LNCaP clone FGC (cell line): ENCODE results near the gene ARID1B.

Experiments
- DNase-seq: peaks from one replicate; pipeline ENCODE4 v3.0.0-alpha.2; 2011; ENCODE audit warnings: low read depth
- H3K4me3 ChIP-seq: 2 replicates; pipeline ENCODE4 v1.5.1; 2011; ENCODE audit warnings: mild to moderate bottlenecking, low read depth, low read length, control low read depth
- CTCF ChIP-seq: IDR thresholded peaks from 2 replicates; pipeline ENCODE4 v1.5.1; 2012; ENCODE audit warnings: mild to moderate bottlenecking; ENCODE audit not compliant: control insufficient read depth, insufficient read depth; ENCODE audit errors: extremely low read depth

The ARID1B gene

GRCh38 chr6:156910011-156910334 lies 132.8 kb downstream of the ARID1B start:
- no peak for TF ChIP-seq CTCF
- H3K4me3 ChIP-seq: no peak overlapping the region
- DNase-seq: no peak

- H3K4me3 ChIP-seq: no peak overlapping the region
- no peak for TF ChIP-seq CTCF
- DNase-seq: no peak
Observed at GRCh38 chr6:156910938-156911337, 133.8 kb downstream of the ARID1B start.

- no peak for DNase-seq
- no peak overlapping the region for H3K4me3 ChIP-seq
- TF ChIP-seq CTCF: no peak
Observed at GRCh38 chr6:156911581-156911980, 134.4 kb downstream of the ARID1B start.

- DNase-seq: no peak
- TF ChIP-seq CTCF: no peak
- H3K4me3 ChIP-seq: no peak overlapping the region
Observed at GRCh38 chr6:156912431-156912830, 135.3 kb downstream of the ARID1B start.

GRCh38 chr6:156914181-156914580 lies 137.0 kb downstream of the ARID1B start:
- no peak for DNase-seq
- H3K4me3 ChIP-seq: no peak overlapping the region
- no peak for TF ChIP-seq CTCF

- no peak overlapping the region for H3K4me3 ChIP-seq
- no peak for DNase-seq
- TF ChIP-seq CTCF: no peak
Observed at GRCh38 chr6:156916130-156916801, 139.1 kb downstream of the ARID1B start.

GRCh38 chr6:156917213-156917612 lies 140.0 kb downstream of the ARID1B start:
- no peak for TF ChIP-seq CTCF
- DNase-seq: no peak
- H3K4me3 ChIP-seq: no peak overlapping the region
